Mesodermal cell (in vitro differentiated cells): ENCODE results near the gene DCHS1.

Experiments used
- H3K27ac ChIP-seq: 2 replicates; pipeline ENCODE4 v1.7.0; 2013; ENCODE audit warnings: mild to moderate bottlenecking, low read depth, low read length, moderate library complexity; ENCODE audit not compliant: severe bottlenecking
- H3K36me3 ChIP-seq: 2 replicates; pipeline ENCODE4 v1.7.1; 2013; ENCODE audit warnings: mild to moderate bottlenecking, low read length, moderate library complexity; ENCODE audit not compliant: control insufficient read depth, insufficient read depth
- H3K4me1 ChIP-seq: one replicate; pipeline ENCODE4 v1.7.1; 2013; ENCODE audit warnings: mild to moderate bottlenecking, low read length; ENCODE audit not compliant: insufficient read depth, control insufficient read depth, poor library complexity, severe bottlenecking
- H3K4me3 ChIP-seq: 2 replicates; pipeline ENCODE4 v1.7.0; 2013; ENCODE audit warnings: low read length, control low read depth, mild to moderate bottlenecking; ENCODE audit not compliant: insufficient read depth, poor library complexity, severe bottlenecking; ENCODE audit errors: extremely low read depth
- H3K9me3 ChIP-seq: 2 replicates; pipeline ENCODE4 v1.7.1; 2013; ENCODE audit warnings: mild to moderate bottlenecking, low read length, moderate library complexity; ENCODE audit not compliant: control insufficient read depth
- WGBS, 2 experiments: methylation state at CpG; one replicate each; pipeline ENCODE4 v1.1.5; 2013; ENCODE audit warnings: missing lambda C conversion rate in 2 of 2; ENCODE audit not compliant: insufficient coverage in 2 of 2; 5-methylcytosine and 5-hydroxymethylcytosine counted together

The DCHS1 gene

GRCh38 chr11:6579681-6580080 lies 75.9 kb downstream of the DCHS1 start:
- Histone ChIP-seq H3K4me3 (no peak overlapping the region), H3K9me3 (peaks cover 12% of the 10 kb centered on the region), H3K4me1 (no peaks in the 10 kb centered on the region), H3K27ac (no peak overlapping the region), H3K36me3 (peaks cover 18% of the 10 kb centered on the region)
- WGBS, 2 experiments = 100% methylated on average over 2 of the region's 2 CpGs

- Histone ChIP-seq H3K27ac (no peak overlapping the region), H3K36me3 (peaks cover 14% of the 10 kb centered on the region), H3K4me1 (no peaks in the 10 kb centered on the region), H3K4me3 (no peak overlapping the region), H3K9me3 (no peaks in the 10 kb centered on the region)
- WGBS, 2 experiments = 100% methylated on average over 1 of the region's 1 CpG; no CpG with 5 or more reads in 1 of the 2 experiments
These were observed 77.5 kb downstream of the DCHS1 start for GRCh38 chr11:6578134-6578533.

GRCh38 chr11:6576471-6577373 lies 78.9 kb downstream of the DCHS1 start:
- Histone ChIP-seq H3K27ac (no peak overlapping the region), H3K9me3 (no peaks in the 10 kb centered on the region)
- WGBS, 2 experiments = 95 to 97% methylated on average over 5 of the region's 6 CpGs

GRCh38 chr11:6574816-6575715 lies 80.5 kb downstream of the DCHS1 start:
- Histone ChIP-seq H3K9me3 (no peaks in the 10 kb centered on the region), H3K4me1 (no peaks in the 10 kb centered on the region), H3K36me3 (peaks cover 7% of the 10 kb centered on the region), H3K27ac (no peak overlapping the region), H3K4me3 (no peak overlapping the region)
- 89 to 92% methylated on average over 5 to 6 of the region's 6 CpGs for WGBS, 2 experiments

More at GRCh38 chr11:6576471-6577373, 78.9 kb downstream of the DCHS1 start:
- H3K4me1 ChIP-seq = no peaks in the 10 kb centered on the region
- H3K4me3 ChIP-seq = no peak overlapping the region
- peaks cover 14% of the 10 kb centered on the region for H3K36me3 ChIP-seq

GRCh38 chr11:6572215-6572614 lies 83.4 kb downstream of the DCHS1 start:
- Histone ChIP-seq H3K9me3 (no peaks in the 10 kb centered on the region), H3K4me1 (no peaks in the 10 kb centered on the region), H3K4me3 (no peak overlapping the region), H3K27ac (no peak overlapping the region), H3K36me3 (peaks cover 4% of the 10 kb centered on the region)
- 100% methylated on average over 1 of the region's 2 CpGs; no CpG with 5 or more reads in 1 of the 2 experiments for WGBS, 2 experiments

- H3K4me3 ChIP-seq = no peak overlapping the region
- H3K4me1 ChIP-seq = no peaks in the 10 kb centered on the region
- H3K36me3 ChIP-seq = peaks cover 4% of the 10 kb centered on the region
- H3K27ac ChIP-seq = no peak overlapping the region
- WGBS, 2 experiments = 93 to 94% methylated on average over 14 to 17 of the region's 22 CpGs
- H3K9me3 ChIP-seq = no peaks in the 10 kb centered on the region
These were observed 84.1 kb downstream of the DCHS1 start for GRCh38 chr11:6571434-6572008.
